ENCODE data around the gene WASF2.
"Not testable (repeated sequence)": the region's sequence is repeated elsewhere in the genome, so short reads cannot be mapped to it uniquely, and the experiment has no call there.

The WASF2 gene

GRCh38 chr1:27504588-27505419, 14.8 kb upstream of the WASF2 start:
- no peak overlapping the region for H3K4me3 ChIP-seq (ENCODE audit: low read depth in 1 of 2, low read length in 1 of 2)
- no peaks in the 10 kb centered on the region for H3K9me3 ChIP-seq
- no peak for TF ChIP-seq CTCF (IDR thresholded peaks at IDR 0.05)
- no peaks in the 10 kb centered on the region for H3K27me3 ChIP-seq
- H3K36me3 ChIP-seq: no peaks in the 10 kb centered on the region
- H3K4me1 ChIP-seq (ENCODE audit: control insufficient read depth in 1 of 2, insufficient read depth in 1 of 2, low read depth in 1 of 2, low read length in 1 of 2): no peaks in the 10 kb centered on the region
- H3K27ac ChIP-seq: no peak overlapping the region

DNA sequence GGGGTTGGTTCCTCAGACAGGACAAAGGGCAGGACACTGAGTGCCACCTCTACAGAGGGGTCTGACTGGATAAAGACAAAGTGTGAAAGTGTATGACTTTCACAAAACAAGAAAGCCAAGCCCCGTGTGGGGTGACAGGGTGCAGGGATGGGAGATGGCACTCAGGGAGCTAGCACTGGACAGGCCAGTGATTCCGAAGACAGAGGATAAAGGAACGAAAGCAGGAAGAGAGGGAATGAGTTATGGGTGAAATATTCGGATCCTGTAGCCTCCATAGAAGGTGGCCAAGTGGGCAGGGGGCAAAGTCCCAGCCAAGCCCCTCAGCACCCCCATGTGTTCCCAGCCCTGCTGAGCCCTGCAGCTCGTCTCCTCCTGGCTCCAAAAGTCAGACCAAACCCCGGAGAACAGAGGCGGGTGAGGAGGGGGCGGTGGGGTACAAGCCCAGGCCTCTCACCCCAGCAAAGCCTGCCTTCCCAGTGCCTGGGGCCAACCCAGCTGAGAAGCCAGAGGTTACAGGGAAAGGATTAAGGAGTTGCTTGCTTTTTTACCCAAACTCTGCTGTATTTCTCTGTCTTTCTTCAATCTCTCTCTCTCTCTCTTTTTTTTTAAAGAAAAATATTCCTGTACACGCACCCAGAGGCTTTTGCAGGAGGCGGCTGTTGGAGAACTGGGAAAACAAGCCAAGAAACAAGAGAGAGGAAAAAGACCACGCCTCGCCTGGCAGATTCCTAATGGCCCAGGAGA, 14.0 kb upstream of the WASF2 start:
- Histone ChIP-seq H3K9me3 (no peaks in the 10 kb centered on the region), H3K4me1 (ENCODE audit: control insufficient read depth in 1 of 2, insufficient read depth in 1 of 2, low read depth in 1 of 2, low read length in 1 of 2) (no peaks in the 10 kb centered on the region), H3K36me3 (no peaks in the 10 kb centered on the region), H3K27me3 (no peaks in the 10 kb centered on the region), H3K27ac (no peak overlapping the region), H3K4me3 (ENCODE audit: low read depth in 1 of 2, low read length in 1 of 2) (no peak overlapping the region)
- no peak for TF ChIP-seq CTCF (IDR thresholded peaks at IDR 0.05)

GRCh38 chr1:27503033-27503432, 13.1 kb upstream of the WASF2 start:
- Histone ChIP-seq H3K4me1 (ENCODE audit: control insufficient read depth in 1 of 2, insufficient read depth in 1 of 2, low read depth in 1 of 2, low read length in 1 of 2) (no peaks in the 10 kb centered on the region), H3K9me3 (no peaks in the 10 kb centered on the region), H3K4me3 (ENCODE audit: low read depth in 1 of 2, low read length in 1 of 2) (no peak overlapping the region), H3K27ac (no peak overlapping the region), H3K36me3 (no peaks in the 10 kb centered on the region), H3K27me3 (no peaks in the 10 kb centered on the region)
- no peak for TF ChIP-seq CTCF (IDR thresholded peaks at IDR 0.05)

- not testable (repeated sequence) for H3K27ac ChIP-seq; H3K4me1 ChIP-seq (ENCODE audit: control insufficient read depth in 1 of 2, insufficient read depth in 1 of 2, low read depth in 1 of 2, low read length in 1 of 2); H3K27me3 ChIP-seq; H3K36me3 ChIP-seq; H3K9me3 ChIP-seq; H3K4me3 ChIP-seq (ENCODE audit: low read depth in 1 of 2, low read length in 1 of 2)
These were observed 11.2 kb upstream of the WASF2 start for GRCh38 chr1:27501159-27501558.

DNA sequence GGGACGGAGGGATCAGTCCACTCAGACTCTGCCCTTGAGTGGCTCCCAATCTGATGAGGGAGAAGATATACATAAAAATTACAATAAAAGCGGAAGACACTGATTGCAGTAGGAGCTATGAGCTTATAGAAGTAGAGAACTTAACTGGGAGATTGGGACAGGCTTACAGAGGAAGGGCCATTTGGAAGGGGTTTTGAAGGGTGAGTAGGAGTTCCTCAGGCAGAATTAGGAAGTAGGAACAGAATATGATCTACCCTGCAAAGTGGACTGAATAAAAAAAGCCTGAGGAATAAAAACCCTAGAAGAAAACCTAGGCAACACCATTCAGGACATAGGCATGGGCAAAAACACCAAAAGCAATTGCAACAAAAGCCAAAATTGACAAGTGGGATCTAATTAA, 9.2 kb upstream of the WASF2 start:
- H3K27me3 ChIP-seq: peaks cover 7% of the 10 kb centered on the region
- no peak overlapping the region for H3K27ac ChIP-seq
- no peaks in the 10 kb centered on the region for H3K36me3 ChIP-seq
- H3K4me1 ChIP-seq (ENCODE audit: control insufficient read depth in 1 of 2, insufficient read depth in 1 of 2, low read depth in 1 of 2, low read length in 1 of 2): no peaks in the 10 kb centered on the region
- H3K4me3 ChIP-seq (ENCODE audit: low read depth in 1 of 2, low read length in 1 of 2): no peak overlapping the region
- no peaks in the 10 kb centered on the region for H3K9me3 ChIP-seq
- TF ChIP-seq CTCF (IDR thresholded peaks at IDR 0.05): no peak

DNA sequence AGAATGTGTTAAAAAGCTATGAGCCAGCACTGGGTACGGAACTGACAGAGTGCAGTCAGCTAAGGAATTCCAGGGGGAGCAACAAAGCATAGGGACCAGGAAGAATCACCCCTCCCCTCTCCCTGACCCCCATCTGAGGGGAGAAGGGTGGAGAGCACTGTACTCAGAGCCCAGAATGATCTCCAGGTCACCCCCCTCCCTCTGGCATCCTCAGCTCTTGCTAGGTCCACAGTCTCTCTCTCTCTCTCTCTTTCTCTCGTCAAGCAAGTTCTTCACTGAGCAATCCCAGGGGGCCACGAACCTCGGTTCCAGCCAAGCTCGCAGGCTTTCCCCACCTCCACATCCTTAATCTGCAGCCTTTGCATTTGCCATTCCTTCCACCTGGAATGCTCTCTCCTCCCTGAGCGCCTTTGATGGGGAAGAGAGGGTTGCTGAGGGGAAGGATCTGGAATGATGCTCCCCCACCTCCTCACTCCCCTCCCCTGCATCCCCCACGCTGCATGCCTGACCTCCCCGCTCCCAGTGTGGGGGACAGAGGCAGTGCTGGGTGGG, 6.7 kb upstream of the WASF2 start:
- Histone ChIP-seq H3K27me3 (peaks cover 7% of the 10 kb centered on the region), H3K27ac (no peak overlapping the region), H3K9me3 (no peaks in the 10 kb centered on the region), H3K4me1 (ENCODE audit: control insufficient read depth in 1 of 2, insufficient read depth in 1 of 2, low read depth in 1 of 2, low read length in 1 of 2) (no peaks in the 10 kb centered on the region), H3K36me3 (no peaks in the 10 kb centered on the region), H3K4me3 (ENCODE audit: low read depth in 1 of 2, low read length in 1 of 2) (no peak overlapping the region)
- TF ChIP-seq CTCF (IDR thresholded peaks at IDR 0.05): no peak
